Stimulated activated memory B cell treated with anti-CD40 and anti-IgM and Interleukin-4, amounts not matched to agents 10 μg/mL and 1 μg/mL and 100 μg/mL, for 72 hours (primary cell): ENCODE measurements around the gene MILR1.
A peak's percentile ranks its signal among the peaks of the same experiment; 100 is the strongest.

Experiments
- ATAC-seq: fragments of 150-1000 bp; cut with Tn5 transposase; 2 replicates; pipeline ENCODE4 v1.10.0; 2021
- H3K27ac Mint-ChIP-seq: one replicate; pipeline ENCODE4 v1.8.0; 2022; ENCODE audit warnings: mild to moderate bottlenecking, mixed read lengths
- H3K27me3 Mint-ChIP-seq: one replicate; pipeline ENCODE4 v1.8.0; 2022; ENCODE audit warnings: mixed read lengths
- H3K36me3 Mint-ChIP-seq: one replicate; pipeline ENCODE4 v1.8.0; 2022; ENCODE audit warnings: mixed read lengths
- H3K4me1 Mint-ChIP-seq: one replicate; pipeline ENCODE4 v1.8.0; 2022; ENCODE audit warnings: mixed read lengths
- H3K4me3 Mint-ChIP-seq: one replicate; pipeline ENCODE4 v1.8.0; 2022; ENCODE audit warnings: mild to moderate bottlenecking, moderate library complexity, mixed read lengths
- H3K9me3 Mint-ChIP-seq: one replicate; pipeline ENCODE4 v1.8.0; 2022; ENCODE audit warnings: mixed read lengths

MILR1 gene

GRCh38 chr17:64515419-64515818 lies 66.5 kb downstream of the MILR1 start:
- Mint-ChIP-seq H3K4me1 (peaks cover 21% of the 10 kb centered on the region), H3K9me3 (no peaks in the 10 kb centered on the region), H3K27ac (peak overlapping the region; percentile 13), H3K36me3 (peaks cover 54% of the 10 kb centered on the region), H3K4me3 (no peak overlapping the region), H3K27me3 (no peaks in the 10 kb centered on the region)
- ATAC-seq, result peak; percentile 86

- no peaks in the 10 kb centered on the region for H3K9me3 Mint-ChIP-seq
- no peak overlapping the region for H3K4me3 Mint-ChIP-seq
- H3K36me3 Mint-ChIP-seq, result peaks cover 50% of the 10 kb centered on the region
- H3K27me3 Mint-ChIP-seq, result no peaks in the 10 kb centered on the region
- no peak for ATAC-seq
- peaks cover 21% of the 10 kb centered on the region for H3K4me1 Mint-ChIP-seq
- H3K27ac Mint-ChIP-seq, result peak overlapping the region; percentile 13
Observed at GRCh38 chr17:64515829-64516228, 66.9 kb downstream of the MILR1 start.
